Measurements from ENCODE around the gene SNX12.

GRCh38 chrX:71070531-71070930, 2.4 kb upstream of the SNX12 start:
- no peak for TF ChIP-seq EZH2 (optimal IDR thresholded peaks at IDR 0.05; ENCODE audit: low read depth, low read length)
- no peak for TF ChIP-seq CTCF (IDR thresholded peaks at IDR 0.05; ENCODE audit: low read length)
- TF ChIP-seq EZH2phosphoT487 (IDR thresholded peaks at IDR 0.05; ENCODE audit: low read length): no peak

All from MM.1S (cell line).